ENCODE data around the gene GABRG3. TPM values are rescaled to one million over a fixed set of nuclear protein-coding genes. Genes with fewer than 3 reads are reported as not detected.

Gene GABRG3
- total RNA-seq, 1 donor: not detected

- TF ChIP-seq CTCF (IDR thresholded peaks at IDR 0.05; ENCODE audit: insufficient read depth, low read depth, low read length): no peak
- no peak for DNase-seq (ENCODE audit: low read depth)
- H3K4me3 ChIP-seq (ENCODE audit: low read depth, low read length): no peak overlapping the region
Observed at GRCh38 chr15:27084844-27085243, 113.9 kb downstream of the GABRG3 start.

GRCh38 chr15:27086149-27086548 is 115.2 kb downstream of the GABRG3 start:
- no peak for TF ChIP-seq CTCF (IDR thresholded peaks at IDR 0.05; ENCODE audit: insufficient read depth, low read depth, low read length)
- DNase-seq (ENCODE audit: low read depth): no peak
- no peak overlapping the region for H3K4me3 ChIP-seq (ENCODE audit: low read depth, low read length)

- no peak for DNase-seq (ENCODE audit: low read depth)
- no peak overlapping the region for H3K4me3 ChIP-seq (ENCODE audit: low read depth, low read length)
- TF ChIP-seq CTCF (IDR thresholded peaks at IDR 0.05; ENCODE audit: insufficient read depth, low read depth, low read length): no peak
Observed at GRCh38 chr15:27086805-27087204, 115.8 kb downstream of the GABRG3 start.

GRCh38 chr15:27087651-27088583 is 116.9 kb downstream of the GABRG3 start:
- no peak for DNase-seq (ENCODE audit: low read depth)
- no peak overlapping the region for H3K4me3 ChIP-seq (ENCODE audit: low read depth, low read length)
- TF ChIP-seq CTCF (IDR thresholded peaks at IDR 0.05; ENCODE audit: insufficient read depth, low read depth, low read length): no peak

GRCh38 chr15:27088584-27089232 is 117.7 kb downstream of the GABRG3 start:
- H3K4me3 ChIP-seq (ENCODE audit: low read depth, low read length): no peak overlapping the region
- DNase-seq (ENCODE audit: low read depth): no peak
- no peak for TF ChIP-seq CTCF (IDR thresholded peaks at IDR 0.05; ENCODE audit: insufficient read depth, low read depth, low read length)

- H3K4me3 ChIP-seq (ENCODE audit: low read depth, low read length): no peak overlapping the region
- no peak for TF ChIP-seq CTCF (IDR thresholded peaks at IDR 0.05; ENCODE audit: insufficient read depth, low read depth, low read length)
Observed at GRCh38 chr15:27089233-27089586, 118.2 kb downstream of the GABRG3 start.

More at GRCh38 chr15:27089233-27089586, 118.2 kb downstream of the GABRG3 start:
- DNase-seq (ENCODE audit: low read depth): no peak
